GM10248 (cell line): ENCODE results near the gene HPSE.
A peak's percentile ranks its signal among the peaks of the same experiment; 100 is the strongest.

ENCODE experiments used
- CTCF ChIA-PET: fragments of 300-600 bp; sonication (Branson Sonifier 250); formaldehyde crosslinking; extraction: SDS; loops from one replicate; lab custom pipeline; 2021; ENCODE audit warnings: antibody characterized with exemption; lab: Yijun Ruan, JAX
- POLR2A ChIA-PET: fragments of 350-650 bp; sonication (Branson Sonifier 250); formaldehyde crosslinking; extraction: SDS; loops from one replicate; lab custom pipeline; 2020; ENCODE audit warnings: antibody characterized with exemption; lab: Yijun Ruan, JAX
- DNase-seq: peaks from one replicate; pipeline ENCODE4 v3.0.0; 2012; ENCODE audit errors: extremely low spot score
- CTCF ChIP-seq: IDR thresholded peaks from 2 replicates; pipeline ENCODE4 v1.5.1; 2012; ENCODE audit warnings: mild to moderate bottlenecking, low read depth; ENCODE audit errors: extremely low read depth, missing control alignments, control extremely low read depth

The HPSE gene

GRCh38 chr4:83258461-83258860, 76.2 kb downstream of the HPSE start:
- DNase-seq = no peak
- ChIA-PET POLR2A (no interaction called here), CTCF (interaction anchor here (4.1 to 4.3 kb wide), 2 partner anchors 13 to 22 kb away, joined by 26 to 35 read pairs; no protein-coding TSS in a partner anchor)
- no peak for TF ChIP-seq CTCF

GRCh38 chr4:83257811-83258210, 76.8 kb downstream of the HPSE start:
- CTCF ChIA-PET = no interaction called here
- no peak for DNase-seq
- TF ChIP-seq CTCF = no peak
- POLR2A ChIA-PET = no interaction called here

GRCh38 chr4:83255584-83255983, 79.1 kb downstream of the HPSE start:
- CTCF ChIA-PET = interaction anchor here (1.5 kb wide), 1 partner anchor 25 kb away, joined by 4 read pairs; no protein-coding TSS in a partner anchor
- POLR2A ChIA-PET = no interaction called here
- no peak for TF ChIP-seq CTCF
- DNase-seq = no peak

- peak; percentile 81 for TF ChIP-seq CTCF
- ChIA-PET POLR2A (no interaction called here), CTCF (interaction anchor here (0.9 to 4.7 kb wide), 11 partner anchors 8 to 184 kb away, joined by 3 to 24 read pairs (median 6); no protein-coding TSS in a partner anchor)
- peak; percentile 66 for DNase-seq
Measured at GRCh38 chr4:83252782-83253405, 81.8 kb downstream of the HPSE start.

- POLR2A ChIA-PET = interaction anchor here (0.9 kb wide), 1 partner anchor 238 kb away, joined by 3 read pairs; no protein-coding TSS in a partner anchor
- CTCF ChIA-PET = interaction anchor here (0.8 to 4.7 kb wide), 13 partner anchors 9 to 210 kb away, joined by 3 to 24 read pairs (median 6); partner anchors contain the start of gene COQ2
- no peak for TF ChIP-seq CTCF
- no peak for DNase-seq
Measured at GRCh38 chr4:83251447-83251830, 83.2 kb downstream of the HPSE start.

- no peak for TF ChIP-seq CTCF
- POLR2A ChIA-PET = interaction anchor here (0.6 kb wide), 1 partner anchor 187 kb away, joined by 5 read pairs; no protein-coding TSS in a partner anchor
- CTCF ChIA-PET = interaction anchor here (0.8 to 4.7 kb wide), 11 partner anchors 9 to 200 kb away, joined by 3 to 24 read pairs (median 7); partner anchors contain the start of gene COQ2
- no peak for DNase-seq
Measured at GRCh38 chr4:83250687-83251446, 83.8 kb downstream of the HPSE start.
